HL-60/S4 treated with phorbol 12-myristate 13-acetate at 8.2 ng/mL for 4 days and 3 days (cell line): ENCODE data around the gene SLCO1A2.

Experiments used
- in situ Hi-C: fragments of 300-500 bp; cut with MboI; formaldehyde crosslinking; loops from 2 replicates; pipeline ENCODE4 v1.15.0; 2022; ENCODE audit warnings: low sequenced_read_pairs

The SLCO1A2 gene

DNA sequence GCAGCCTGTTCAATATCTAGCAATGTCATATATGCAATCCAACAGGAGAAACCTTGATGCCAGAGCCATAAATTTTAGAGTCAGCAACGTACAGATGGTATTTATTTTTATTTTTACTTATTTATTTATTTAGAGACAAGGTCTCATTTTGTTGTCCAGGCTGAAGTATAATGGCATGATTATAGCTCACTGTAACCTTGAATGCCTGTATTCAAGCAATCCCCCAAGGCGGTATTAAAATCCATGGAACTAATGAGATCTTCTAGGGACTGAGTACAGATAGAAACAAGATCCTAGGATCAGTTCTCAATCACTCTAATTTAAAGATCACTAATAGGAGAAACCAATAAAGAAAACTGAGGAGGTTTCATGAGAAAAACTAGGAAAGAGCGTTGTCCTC, 114.5 kb downstream of the SLCO1A2 start:
- in situ Hi-C loops, result no loop called here

DNA sequence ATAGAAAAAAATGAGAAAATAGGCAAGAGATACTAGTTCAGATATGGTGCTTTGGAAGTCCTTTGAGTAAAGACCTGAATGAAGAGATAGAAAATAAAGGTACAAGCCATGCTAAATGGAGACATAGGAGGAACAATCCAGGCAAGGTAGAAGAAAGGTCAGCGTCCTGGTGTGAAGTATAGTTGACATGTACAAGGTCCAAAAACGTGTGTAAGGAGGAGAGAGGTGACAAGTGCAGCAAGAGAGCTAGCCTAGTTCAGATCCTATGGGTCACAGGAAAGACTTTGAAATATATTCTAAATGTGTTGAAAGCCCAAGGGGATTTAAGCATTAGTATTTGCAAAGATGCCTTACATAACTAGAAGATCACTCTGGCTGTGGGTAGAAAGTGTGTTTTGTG, 115.5 kb downstream of the SLCO1A2 start:
- in situ Hi-C loops, result no loop called here
